ENCODE measurements around the gene GCHFR. TPM values are rescaled to one million over a fixed set of nuclear protein-coding genes. Genes with fewer than 3 reads are reported as not detected.

GCHFR gene
- total RNA-seq, 4 donors from 2014 or later: 81.7 to 286 (median 136) TPM

DNA sequence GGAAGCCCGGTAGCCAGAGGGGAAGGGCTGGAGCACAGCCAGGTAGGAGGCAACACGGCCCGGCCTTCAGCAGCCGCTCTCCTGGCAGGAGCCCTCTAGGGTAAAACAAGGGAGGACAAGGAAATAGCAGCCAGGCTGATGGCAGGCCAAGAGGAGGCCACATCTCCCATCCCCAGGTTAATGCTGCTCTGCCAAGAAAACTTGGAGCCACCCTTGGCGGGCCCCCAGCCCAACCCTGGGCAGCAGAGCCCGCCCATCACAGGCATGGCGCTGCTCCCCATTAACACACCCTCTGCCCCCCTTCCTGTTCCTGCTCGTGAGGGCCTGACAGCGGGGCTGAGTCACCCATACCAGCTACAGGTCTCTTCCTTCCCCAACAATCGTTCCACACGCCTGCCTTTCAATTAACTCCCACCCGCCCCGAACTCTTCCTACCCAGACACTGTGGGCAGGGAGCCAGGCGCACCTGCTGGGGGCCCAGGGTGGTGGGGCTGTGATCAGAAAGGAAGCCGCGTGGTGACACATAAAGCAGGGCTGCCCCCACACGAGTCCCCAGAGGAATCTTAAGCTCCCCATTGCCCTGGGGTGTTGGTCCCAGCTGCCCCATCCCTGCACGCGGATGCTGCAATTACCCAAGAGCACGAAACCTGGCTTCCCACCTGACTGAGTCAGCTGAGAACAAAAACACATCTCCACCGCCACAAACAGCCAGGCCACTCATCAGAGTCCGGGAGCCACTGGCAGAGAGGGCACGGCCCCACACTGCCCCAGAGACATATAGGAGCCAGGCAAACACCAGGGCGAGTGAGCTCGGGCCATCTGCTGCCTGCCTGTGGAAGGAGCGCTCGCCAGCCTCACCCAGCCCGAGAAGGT lies 5.6 kb downstream of the GCHFR start, which contains the start of gene C15orf62:
Gene C15orf62 (plus strand): TSS at position 707 of the 873 bp plus-strand sequence. CDS start 516 bp downstream, outside the sequence.
- peaks cover 0 to 27% (median 0%) of the 10 kb centered on the region in 3 donors for H3K36me3 ChIP-seq
- peak within 1 kb of the TSS; percentile 64 to 91 (median 78) for H3K27ac ChIP-seq
- peak within 1 kb of the TSS in 3 of 4 donors; percentile 20 to 23 (median 22) for H3K4me3 ChIP-seq
- peak; percentile 81 to 87 (median 83) for DNase-seq
- peaks cover 0 to 59% (median 24%) of the 10 kb centered on the region in 4 donors for H3K4me1 ChIP-seq
- H3K9me3 ChIP-seq: no peaks in the 10 kb centered on the region
- TF ChIP-seq, protein P1, sequence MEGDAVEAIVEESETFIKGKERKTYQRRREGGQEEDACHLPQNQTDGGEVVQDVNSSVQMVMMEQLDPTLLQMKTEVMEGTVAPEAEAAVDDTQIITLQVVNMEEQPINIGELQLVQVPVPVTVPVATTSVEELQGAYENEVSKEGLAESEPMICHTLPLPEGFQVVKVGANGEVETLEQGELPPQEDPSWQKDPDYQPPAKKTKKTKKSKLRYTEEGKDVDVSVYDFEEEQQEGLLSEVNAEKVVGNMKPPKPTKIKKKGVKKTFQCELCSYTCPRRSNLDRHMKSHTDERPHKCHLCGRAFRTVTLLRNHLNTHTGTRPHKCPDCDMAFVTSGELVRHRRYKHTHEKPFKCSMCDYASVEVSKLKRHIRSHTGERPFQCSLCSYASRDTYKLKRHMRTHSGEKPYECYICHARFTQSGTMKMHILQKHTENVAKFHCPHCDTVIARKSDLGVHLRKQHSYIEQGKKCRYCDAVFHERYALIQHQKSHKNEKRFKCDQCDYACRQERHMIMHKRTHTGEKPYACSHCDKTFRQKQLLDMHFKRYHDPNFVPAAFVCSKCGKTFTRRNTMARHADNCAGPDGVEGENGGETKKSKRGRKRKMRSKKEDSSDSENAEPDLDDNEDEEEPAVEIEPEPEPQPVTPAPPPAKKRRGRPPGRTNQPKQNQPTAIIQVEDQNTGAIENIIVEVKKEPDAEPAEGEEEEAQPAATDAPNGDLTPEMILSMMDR (IDR thresholded peaks at IDR 0.05): no peak
- peak in 1 of 2 donors; percentile 49 for TF ChIP-seq POLR2A (IDR thresholded peaks at IDR 0.05)
- no peaks in the 10 kb centered on the region for H3K27me3 ChIP-seq

DNA sequence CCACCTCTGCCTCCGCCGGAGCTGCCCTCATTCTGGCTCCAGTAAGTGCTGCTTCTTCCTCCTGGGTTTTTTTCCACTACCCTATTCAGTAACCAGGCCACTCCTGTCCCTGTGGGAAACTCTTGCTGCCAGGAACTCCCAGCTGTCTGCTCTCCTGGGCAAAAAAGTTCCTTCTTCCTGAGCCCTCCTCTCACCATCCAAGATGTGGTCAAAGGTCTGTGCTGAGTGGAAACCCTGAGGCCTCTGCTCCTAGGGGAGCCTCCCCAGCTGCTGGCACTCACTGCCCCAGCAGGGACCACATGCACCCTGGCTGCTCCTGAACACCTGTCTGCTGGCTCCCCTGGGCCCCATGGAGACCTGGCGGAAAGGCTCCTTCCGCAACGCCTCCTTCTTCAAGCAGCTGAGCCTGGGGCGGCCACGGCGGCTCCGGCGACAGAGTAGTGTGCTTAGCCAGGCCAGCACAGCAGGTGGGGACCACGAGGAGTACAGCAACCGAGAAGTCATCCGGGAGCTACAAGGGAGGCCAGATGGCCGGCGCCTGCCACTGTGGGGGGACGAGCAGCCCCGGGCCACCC lies 6.4 kb downstream of the GCHFR start:
- H3K4me3 ChIP-seq: peak overlapping the region in 2 of 4 donors; percentile 22 to 23
- peak; percentile 27 to 75 (median 69) for DNase-seq
- H3K27me3 ChIP-seq: no peaks in the 10 kb centered on the region
- H3K36me3 ChIP-seq: peaks cover 0 to 35% (median 0%) of the 10 kb centered on the region in 3 donors
- TF ChIP-seq, protein P1 (IDR thresholded peaks at IDR 0.05): no peak
- TF ChIP-seq POLR2A (IDR thresholded peaks at IDR 0.05): peak in 1 of 2 donors; percentile 35
- no peaks in the 10 kb centered on the region for H3K9me3 ChIP-seq
- peak overlapping the region; percentile 64 to 91 (median 78) for H3K27ac ChIP-seq
- peaks cover 0 to 52% (median 21%) of the 10 kb centered on the region in 4 donors for H3K4me1 ChIP-seq

- Histone ChIP-seq H3K4me3 (no peak overlapping the region), H3K27me3 (no peaks in the 10 kb centered on the region), H3K36me3 (peaks cover 0 to 45% (median 0%) of the 10 kb centered on the region in 3 donors), H3K27ac (no peak overlapping the region), H3K4me1 (peaks cover 0 to 46% (median 18%) of the 10 kb centered on the region in 4 donors), H3K9me3 (no peaks in the 10 kb centered on the region)
- no peak for DNase-seq
- TF ChIP-seq, protein P1 (IDR thresholded peaks at IDR 0.05): no peak
- TF ChIP-seq POLR2A (IDR thresholded peaks at IDR 0.05): no peak
Measured at GRCh38 chr15:40771242-40771641, 7.4 kb downstream of the GCHFR start.

DNA sequence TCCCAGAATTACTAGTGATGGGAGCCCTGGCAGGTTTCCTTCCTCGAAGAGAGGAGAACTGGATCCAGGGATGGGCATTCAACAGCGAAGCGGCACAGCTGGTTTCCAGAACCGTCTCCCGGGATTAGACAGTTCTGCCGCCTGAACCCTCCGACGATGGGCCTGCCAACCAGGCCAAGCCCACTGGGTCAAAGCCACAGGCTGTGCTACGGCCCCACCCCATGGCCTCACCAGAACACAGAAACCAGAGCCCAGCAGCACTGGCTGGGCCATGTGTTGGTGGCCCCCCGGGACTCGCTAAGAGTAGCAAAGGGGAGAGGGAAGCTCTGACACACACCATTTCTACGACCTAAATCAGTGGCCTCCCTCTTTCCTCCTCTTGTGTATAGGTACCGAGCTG lies 8.1 kb downstream of the GCHFR start:
- Histone ChIP-seq H3K4me1 (peaks cover 0 to 40% (median 18%) of the 10 kb centered on the region in 4 donors), H3K36me3 (peaks cover 0 to 52% (median 0%) of the 10 kb centered on the region in 3 donors), H3K9me3 (no peaks in the 10 kb centered on the region), H3K4me3 (no peak overlapping the region), H3K27me3 (no peaks in the 10 kb centered on the region), H3K27ac (no peak overlapping the region)
- TF ChIP-seq, protein P1 (IDR thresholded peaks at IDR 0.05): no peak
- TF ChIP-seq POLR2A (IDR thresholded peaks at IDR 0.05): no peak
- no peak for DNase-seq

GRCh38 chr15:40773496-40773895 lies 9.6 kb downstream of the GCHFR start:
- no peak for DNase-seq
- no peaks in the 10 kb centered on the region for H3K27me3 ChIP-seq
- no peaks in the 10 kb centered on the region for H3K9me3 ChIP-seq
- H3K36me3 ChIP-seq: peaks cover 0 to 55% (median 0%) of the 10 kb centered on the region in 3 donors
- H3K4me3 ChIP-seq: no peak overlapping the region
- no peak overlapping the region for H3K27ac ChIP-seq
- no peak for TF ChIP-seq POLR2A (IDR thresholded peaks at IDR 0.05)
- TF ChIP-seq, protein P1 (IDR thresholded peaks at IDR 0.05): no peak
- H3K4me1 ChIP-seq: peaks cover 0 to 25% (median 18%) of the 10 kb centered on the region in 4 donors

All from Peyer's patch (tissue), 4 donors.